Activated B cell treated with CpG ODN at 0.5 μM for 24 hours (primary cell): ENCODE measurements around the gene SLFN14. TPM values are rescaled to one million over a fixed set of nuclear protein-coding genes. Genes with fewer than 3 reads are reported as not detected.

ENCODE experiments used
- ATAC-seq: fragments of 200-7000 bp; cut with Tn5 transposase; one replicate; pipeline ENCODE4 v1.10.0; 2021; ENCODE audit warnings: low read depth, mild to moderate bottlenecking, moderate library complexity
- CTCF ChIA-PET: fragments of 350-600 bp; sonication (Branson Sonifier 250); formaldehyde crosslinking; loops from one replicate; lab custom pipeline; 2021; ENCODE audit warnings: antibody characterized with exemption; lab: Charles Lee
- POLR2A ChIA-PET: fragments of 350-600 bp; sonication (Branson Sonifier 250); formaldehyde crosslinking; loops from one replicate; lab custom pipeline; 2021; ENCODE audit warnings: antibody characterized with exemption; lab: Charles Lee
- DNase-seq: peaks from one replicate; pipeline ENCODE4 v3.0.0; 2022
- H3K27ac Mint-ChIP-seq: one replicate; pipeline ENCODE4 v1.8.0; 2020; ENCODE audit warnings: mixed read lengths
- H3K27me3 Mint-ChIP-seq: one replicate; pipeline ENCODE4 v1.8.0; 2021; ENCODE audit warnings: mixed read lengths
- H3K36me3 Mint-ChIP-seq: one replicate; pipeline ENCODE4 v1.8.0; 2021; ENCODE audit warnings: low read depth, mixed read lengths
- H3K4me1 Mint-ChIP-seq: one replicate; pipeline ENCODE4 v1.8.0; 2021; ENCODE audit warnings: mixed read lengths
- H3K4me3 Mint-ChIP-seq: one replicate; pipeline ENCODE4 v1.8.0; 2020; ENCODE audit warnings: mild to moderate bottlenecking, mixed read lengths
- H3K9me3 Mint-ChIP-seq: one replicate; pipeline ENCODE4 v1.8.0; 2020; ENCODE audit warnings: mixed read lengths
- intact Hi-C: fragments of 100-400 bp; cut with micrococcal nuclease; formaldehyde crosslinking; loops from one replicate; pipeline ENCODE4 v1.15.1; 2024
- total RNA-seq: library from RNA; stranded (reverse); gene quantifications from 2 replicates; pipeline ENCODE4 v1.2.3, GENCODE V29; 2022
- TF ChIP-seq, protein P1 (sequence below): fragments of 200-600 bp; IDR thresholded peaks from one replicate; pipeline ENCODE4 v1.8.0; 2022; ENCODE audit warnings: antibody characterized with exemption, mild to moderate bottlenecking

SLFN14 gene
- total RNA-seq, 1 donor from 2014 or later, result not detected

DNA sequence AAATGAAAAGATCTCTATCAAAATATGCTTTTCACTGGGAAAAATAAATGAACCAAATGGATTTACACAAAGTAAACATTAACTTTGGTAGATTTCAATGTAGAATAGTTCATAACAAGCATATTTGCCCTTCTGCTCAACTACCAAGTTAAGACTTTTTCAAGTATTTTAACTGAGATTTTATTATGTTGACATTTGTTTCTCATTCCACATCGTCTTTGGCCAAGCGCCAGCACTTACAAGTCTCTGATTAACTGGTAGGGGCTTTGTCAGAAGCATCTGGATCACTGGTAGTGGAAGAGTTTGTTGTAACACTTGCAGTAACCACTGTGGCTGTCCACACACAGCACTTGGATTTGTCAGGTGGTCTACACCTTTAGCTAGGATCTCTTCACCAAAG lies 46.1 kb downstream of the SLFN14 start:
- no peak overlapping the region for H3K4me3 Mint-ChIP-seq
- POLR2A ChIA-PET, result no interaction called here
- TF ChIP-seq, protein P1, sequence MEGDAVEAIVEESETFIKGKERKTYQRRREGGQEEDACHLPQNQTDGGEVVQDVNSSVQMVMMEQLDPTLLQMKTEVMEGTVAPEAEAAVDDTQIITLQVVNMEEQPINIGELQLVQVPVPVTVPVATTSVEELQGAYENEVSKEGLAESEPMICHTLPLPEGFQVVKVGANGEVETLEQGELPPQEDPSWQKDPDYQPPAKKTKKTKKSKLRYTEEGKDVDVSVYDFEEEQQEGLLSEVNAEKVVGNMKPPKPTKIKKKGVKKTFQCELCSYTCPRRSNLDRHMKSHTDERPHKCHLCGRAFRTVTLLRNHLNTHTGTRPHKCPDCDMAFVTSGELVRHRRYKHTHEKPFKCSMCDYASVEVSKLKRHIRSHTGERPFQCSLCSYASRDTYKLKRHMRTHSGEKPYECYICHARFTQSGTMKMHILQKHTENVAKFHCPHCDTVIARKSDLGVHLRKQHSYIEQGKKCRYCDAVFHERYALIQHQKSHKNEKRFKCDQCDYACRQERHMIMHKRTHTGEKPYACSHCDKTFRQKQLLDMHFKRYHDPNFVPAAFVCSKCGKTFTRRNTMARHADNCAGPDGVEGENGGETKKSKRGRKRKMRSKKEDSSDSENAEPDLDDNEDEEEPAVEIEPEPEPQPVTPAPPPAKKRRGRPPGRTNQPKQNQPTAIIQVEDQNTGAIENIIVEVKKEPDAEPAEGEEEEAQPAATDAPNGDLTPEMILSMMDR, result no peak
- no peak for DNase-seq
- H3K27ac Mint-ChIP-seq, result no peak overlapping the region
- no peak for ATAC-seq
- peaks cover 47% of the 10 kb centered on the region for H3K27me3 Mint-ChIP-seq
- H3K4me1 Mint-ChIP-seq, result no peaks in the 10 kb centered on the region
- CTCF ChIA-PET, result interaction anchor here (1.4 kb wide), 1 partner anchor 202 kb away, joined by 3 read pairs; no protein-coding TSS in a partner anchor
- intact Hi-C loops, result no loop called here
- no peaks in the 10 kb centered on the region for H3K36me3 Mint-ChIP-seq
- H3K9me3 Mint-ChIP-seq, result no peaks in the 10 kb centered on the region

Other genes with a start within 250 kb of the SLFN14 start
- gene SLFN11, start 187.2 kb downstream of the SLFN14 start, total RNA-seq, result 19.2 and 22.4 TPM in 2 replicates
- gene SLFN12, start 128.3 kb downstream of the SLFN14 start, total RNA-seq, result 8.7 and 9.0 TPM in 2 replicates
- gene SLFN13, start 112.1 kb downstream of the SLFN14 start, total RNA-seq, result 14.8 and 15.3 TPM in 2 replicates
- 2.0 and 2.4 TPM in 2 replicates for gene SLFN12L, start 23.1 kb downstream of the SLFN14 start, total RNA-seq
- 4.1 and 4.8 TPM in 2 replicates for gene PEX12, start 17.8 kb upstream of the SLFN14 start, total RNA-seq
- gene AP2B1, start 26.5 kb upstream of the SLFN14 start, total RNA-seq, result 129 and 152 TPM in 2 replicates
- gene RASL10B, start 170.8 kb upstream of the SLFN14 start, total RNA-seq, result 0.31 and 0.32 TPM in 2 replicates
- gene GAS2L2, start 192.4 kb upstream of the SLFN14 start, total RNA-seq, result not detected in 2 replicates
- not detected in 2 replicates for gene C17orf50, start 200.1 kb upstream of the SLFN14 start, total RNA-seq
- 0.59 TPM in 1 of 2 replicates, not detected in the other for gene MMP28, start 234.8 kb upstream of the SLFN14 start, total RNA-seq
- gene TAF15, start 248.7 kb upstream of the SLFN14 start, total RNA-seq, result 224 and 243 TPM in 2 replicates